Lower lobe of right lung (tissue), 2 donors: ENCODE measurements around the gene ZNF541. TPM values are rescaled to one million over a fixed set of nuclear protein-coding genes. Genes with fewer than 3 reads are reported as not detected.

ENCODE experiments used
- ATAC-seq, 2 donors: fragments of 200-7000 bp; cut with Tn5 transposase; one replicate each; pipeline ENCODE4 v1.9.1; 2020 to 2022; ENCODE audit warnings: mild to moderate bottlenecking in 2 of 2, moderate library complexity in 2 of 2
- DNase-seq: peaks from one replicate; pipeline ENCODE4 v3.0.0-alpha.2; 2020
- H3K27ac ChIP-seq: fragments of 200-600 bp; one replicate; pipeline ENCODE4 v1.8.0; 2022
- H3K27me3 ChIP-seq: fragments of 200-600 bp; one replicate; pipeline ENCODE4 v1.8.0; 2022; ENCODE audit warnings: low read depth
- H3K36me3 ChIP-seq: fragments of 200-600 bp; one replicate; pipeline ENCODE4 v1.8.0; 2022; ENCODE audit warnings: mild to moderate bottlenecking
- H3K4me1 ChIP-seq: fragments of 200-600 bp; one replicate; pipeline ENCODE4 v1.8.0; 2022
- H3K4me3 ChIP-seq: fragments of 200-600 bp; one replicate; pipeline ENCODE4 v1.8.0; 2022; ENCODE audit warnings: mild to moderate bottlenecking
- H3K9me3 ChIP-seq: fragments of 200-600 bp; one replicate; pipeline ENCODE4 v1.8.0; 2022
- CTCF ChIP-seq: fragments of 200-600 bp; IDR thresholded peaks from one replicate; pipeline ENCODE4 v1.8.0; 2022; ENCODE audit warnings: antibody characterized with exemption, mild to moderate bottlenecking
- intact Hi-C: fragments of 100-400 bp; cut with DNase I; formaldehyde crosslinking; loops from one replicate; pipeline ENCODE4 v1.11.0; 2022
- total RNA-seq: library from RNA; stranded (reverse); fragmentation: NEBNext Ultra II Directional; extraction: Animal tissue kit (Norgen Biotek cat#: 25700); gene quantifications from one replicate; pipeline ENCODE4 v1.2.1, GENCODE V29; 2021
- donor health status: DM: no; HTN: yes; CAD: no; lungs with severe emphysema.

ZNF541 gene
- total RNA-seq, 1 donor from 2014 or later: 0.89 TPM

GRCh38 chr19:47561440-47562057, 11.4 kb downstream of the ZNF541 start:
- no peaks in the 10 kb centered on the region for H3K36me3 ChIP-seq
- TF ChIP-seq CTCF: no peak
- H3K4me1 ChIP-seq: no peaks in the 10 kb centered on the region
- no peaks in the 10 kb centered on the region for H3K9me3 ChIP-seq
- intact Hi-C loops: no loop called here
- no peak overlapping the region for H3K4me3 ChIP-seq
- H3K27me3 ChIP-seq: no peaks in the 10 kb centered on the region
- ATAC-seq (no peak), DNase-seq (no peak)
- no peak overlapping the region for H3K27ac ChIP-seq

- Histone ChIP-seq H3K4me3 (no peak overlapping the region), H3K27ac (no peak overlapping the region), H3K27me3 (no peaks in the 10 kb centered on the region), H3K4me1 (no peaks in the 10 kb centered on the region), H3K36me3 (no peaks in the 10 kb centered on the region), H3K9me3 (no peaks in the 10 kb centered on the region)
- intact Hi-C loops: no loop called here
- no peak for ATAC-seq
- no peak for DNase-seq
- TF ChIP-seq CTCF: no peak
These were observed 11.9 kb downstream of the ZNF541 start for GRCh38 chr19:47560999-47561398.

GRCh38 chr19:47550129-47550528, 22.8 kb downstream of the ZNF541 start:
- no peak overlapping the region for H3K27ac ChIP-seq

GRCh38 chr19:47549261-47549862, 23.6 kb downstream of the ZNF541 start:
- Histone ChIP-seq H3K36me3 (no peaks in the 10 kb centered on the region), H3K4me3 (no peak overlapping the region), H3K9me3 (no peaks in the 10 kb centered on the region), H3K27me3 (peaks cover 19% of the 10 kb centered on the region), H3K4me1 (peaks cover 10% of the 10 kb centered on the region), H3K27ac (peak overlapping the region; percentile 60)
- ATAC-seq (peak; percentile 92 to 94), DNase-seq (peak; percentile 66)
- intact Hi-C loops: no loop called here
- TF ChIP-seq CTCF: no peak

More at GRCh38 chr19:47550129-47550528, 22.8 kb downstream of the ZNF541 start:
- intact Hi-C loops: no loop called here
- no peak for TF ChIP-seq CTCF
- Histone ChIP-seq H3K4me1 (peaks cover 5% of the 10 kb centered on the region), H3K4me3 (no peak overlapping the region), H3K36me3 (no peaks in the 10 kb centered on the region), H3K27me3 (peaks cover 12% of the 10 kb centered on the region), H3K9me3 (no peaks in the 10 kb centered on the region)
- ATAC-seq (no peak), DNase-seq (no peak)

GRCh38 chr19:47547199-47547598, 25.7 kb downstream of the ZNF541 start:
- Histone ChIP-seq H3K36me3 (no peaks in the 10 kb centered on the region), H3K4me1 (peaks cover 10% of the 10 kb centered on the region), H3K9me3 (no peaks in the 10 kb centered on the region), H3K27me3 (peaks cover 29% of the 10 kb centered on the region), H3K27ac (no peak overlapping the region), H3K4me3 (no peak overlapping the region)
- intact Hi-C loops: no loop called here
- DNase-seq (no peak), ATAC-seq (no peak)
- no peak for TF ChIP-seq CTCF
